HG03378 (cell line): ENCODE measurements around the gene ARHGEF10L.

Experiments
- ATAC-seq: cut with Tn5 transposase; IDR thresholded peaks from one replicate; pipeline ENCODE4 v1.9.1; 2021; ENCODE audit warnings: mild to moderate bottlenecking, moderate library complexity; ENCODE audit not compliant: unreplicated experiment

The ARHGEF10L gene

GRCh38 chr1:17549384-17549783 is 9.9 kb downstream of the ARHGEF10L start:
- no peak for ATAC-seq

DNA sequence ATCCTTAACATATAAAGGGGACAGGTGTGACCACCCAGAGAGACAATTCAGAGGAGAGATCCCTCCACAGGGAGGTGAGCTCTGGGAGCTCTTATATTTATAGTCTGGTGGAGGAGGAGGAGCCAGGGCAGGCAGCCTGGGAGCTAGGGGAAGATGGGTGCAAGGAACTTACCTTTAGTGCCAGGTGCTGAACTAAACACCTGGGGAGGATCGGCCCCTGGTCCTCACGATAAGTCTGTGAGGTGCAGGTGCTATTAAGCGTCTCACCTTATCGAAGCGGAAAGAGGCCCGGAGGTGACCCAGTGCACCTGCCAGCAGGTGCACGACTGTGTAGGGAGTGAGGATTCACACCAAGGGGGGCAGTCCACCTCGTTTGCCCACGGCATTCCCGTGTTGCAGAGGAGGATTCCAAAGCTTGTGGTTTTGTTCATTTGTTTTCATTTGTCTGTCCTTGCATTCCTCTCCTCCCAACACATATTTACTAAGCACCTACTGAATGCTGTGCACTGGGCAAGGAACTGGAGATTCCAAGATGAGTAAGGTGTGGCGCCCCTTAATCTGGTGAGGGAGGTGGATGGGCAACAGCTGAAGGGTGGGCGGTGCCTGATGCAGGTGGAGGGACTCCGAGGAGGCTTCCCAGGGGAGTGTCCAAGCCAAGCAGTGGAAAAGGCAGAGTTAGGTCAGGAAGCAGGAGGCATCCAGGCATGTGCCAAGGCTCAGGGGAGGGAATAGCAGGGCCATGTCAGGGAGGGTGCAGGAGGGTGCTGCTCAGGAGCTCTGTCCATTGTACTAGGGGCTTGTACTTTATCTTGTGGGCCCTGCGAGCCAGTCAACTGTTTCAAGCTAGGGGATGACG is 11.5 kb downstream of the ARHGEF10L start:
- no peak for ATAC-seq

DNA sequence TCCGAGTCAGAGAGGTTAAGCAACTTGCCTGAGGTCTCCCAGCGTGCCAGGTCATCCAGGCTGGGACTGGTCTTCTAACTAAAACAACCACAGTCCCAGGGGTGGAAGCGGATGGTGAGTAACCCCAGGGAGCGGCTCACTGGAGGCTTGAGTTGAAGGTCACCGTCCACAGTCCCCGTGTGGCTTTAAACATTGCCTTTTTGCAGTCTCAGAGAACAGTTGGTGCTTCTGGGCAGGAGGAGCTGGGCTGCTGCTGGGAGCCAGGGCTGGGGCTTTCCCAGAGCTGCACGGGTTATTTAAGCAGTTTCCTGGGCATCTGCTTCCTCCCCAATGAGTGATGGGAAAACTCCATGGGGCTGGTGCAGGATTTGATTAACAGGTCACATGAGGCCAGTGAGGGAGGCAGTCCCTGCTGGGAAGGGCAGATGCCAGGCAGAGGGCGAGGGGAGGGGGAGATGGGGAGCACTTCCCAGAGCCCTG is 12.3 kb downstream of the ARHGEF10L start:
- no peak for ATAC-seq

GRCh38 chr1:17553975-17554700 is 14.6 kb downstream of the ARHGEF10L start:
- ATAC-seq = no peak

GRCh38 chr1:17554954-17555353 is 15.5 kb downstream of the ARHGEF10L start:
- no peak for ATAC-seq

DNA sequence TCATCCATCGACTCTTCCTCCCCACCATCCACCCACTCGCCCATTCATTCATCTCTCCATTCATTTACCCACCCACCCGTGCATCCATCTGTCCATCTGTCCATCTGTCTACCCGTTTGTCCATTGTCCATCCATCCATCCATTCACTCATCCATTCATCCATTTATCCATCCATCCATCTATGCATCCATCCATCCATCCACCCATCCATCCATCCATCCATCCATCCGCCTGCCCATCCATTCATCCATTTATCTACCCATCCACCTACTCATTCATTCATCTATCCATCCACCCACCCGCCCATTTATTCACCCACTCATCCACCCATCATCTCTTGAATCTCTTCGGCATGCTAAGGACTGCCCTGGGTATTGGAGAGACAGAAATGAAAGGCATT is 18.5 kb downstream of the ARHGEF10L start:
- ATAC-seq = no peak

DNA sequence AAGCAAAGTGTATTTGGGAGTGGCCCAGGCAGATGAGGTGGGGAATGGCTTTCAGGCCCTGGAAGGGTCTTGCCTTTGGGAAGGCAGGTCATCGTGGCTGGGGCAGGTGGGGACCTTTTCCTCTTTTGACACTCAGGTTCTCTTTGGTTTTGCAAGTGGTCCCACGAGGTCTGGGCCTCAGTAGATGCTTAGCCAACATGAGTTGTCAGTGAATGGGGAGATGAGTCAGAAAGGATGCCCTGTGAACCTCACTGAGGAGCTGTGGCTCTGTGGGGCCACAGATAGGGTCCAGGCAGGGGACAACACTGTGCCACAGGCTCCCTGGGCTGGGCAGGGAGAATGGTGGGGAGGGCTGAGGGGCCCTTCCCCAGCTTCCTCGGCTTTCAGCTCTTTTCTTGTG is 19.0 kb downstream of the ARHGEF10L start:
- no peak for ATAC-seq

DNA sequence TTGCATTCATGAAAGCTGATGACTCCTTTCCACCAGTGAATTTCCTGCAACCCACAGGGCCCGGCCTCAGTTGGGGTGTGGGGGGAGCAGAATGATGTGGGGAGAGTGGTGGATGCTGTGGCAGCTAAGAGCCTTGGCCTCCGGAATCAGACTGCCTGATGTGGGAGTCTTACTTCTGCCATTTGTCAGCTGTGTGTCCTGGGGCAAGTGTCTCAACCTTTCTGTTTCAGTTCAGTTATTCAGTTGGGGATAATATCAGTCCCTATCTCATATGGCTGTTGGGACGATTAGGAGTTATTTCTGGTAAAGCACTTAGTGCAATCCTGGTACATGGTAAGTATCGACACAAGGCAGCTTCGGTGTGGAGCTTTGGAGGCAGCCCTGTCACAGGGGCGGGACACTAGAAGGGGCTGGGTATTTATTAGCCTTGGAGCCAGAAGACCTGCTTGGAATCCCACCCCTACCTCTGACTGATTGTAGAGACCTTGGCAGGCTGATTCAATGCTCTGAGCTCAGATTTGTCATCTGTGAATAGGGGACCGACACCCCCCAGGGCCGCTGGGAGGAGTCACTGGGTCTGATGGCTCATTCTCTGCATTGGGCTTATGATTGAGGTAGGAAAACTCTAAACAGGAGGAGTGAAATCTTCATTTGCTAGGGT is 19.6 kb downstream of the ARHGEF10L start:
- ATAC-seq = no peak

DNA sequence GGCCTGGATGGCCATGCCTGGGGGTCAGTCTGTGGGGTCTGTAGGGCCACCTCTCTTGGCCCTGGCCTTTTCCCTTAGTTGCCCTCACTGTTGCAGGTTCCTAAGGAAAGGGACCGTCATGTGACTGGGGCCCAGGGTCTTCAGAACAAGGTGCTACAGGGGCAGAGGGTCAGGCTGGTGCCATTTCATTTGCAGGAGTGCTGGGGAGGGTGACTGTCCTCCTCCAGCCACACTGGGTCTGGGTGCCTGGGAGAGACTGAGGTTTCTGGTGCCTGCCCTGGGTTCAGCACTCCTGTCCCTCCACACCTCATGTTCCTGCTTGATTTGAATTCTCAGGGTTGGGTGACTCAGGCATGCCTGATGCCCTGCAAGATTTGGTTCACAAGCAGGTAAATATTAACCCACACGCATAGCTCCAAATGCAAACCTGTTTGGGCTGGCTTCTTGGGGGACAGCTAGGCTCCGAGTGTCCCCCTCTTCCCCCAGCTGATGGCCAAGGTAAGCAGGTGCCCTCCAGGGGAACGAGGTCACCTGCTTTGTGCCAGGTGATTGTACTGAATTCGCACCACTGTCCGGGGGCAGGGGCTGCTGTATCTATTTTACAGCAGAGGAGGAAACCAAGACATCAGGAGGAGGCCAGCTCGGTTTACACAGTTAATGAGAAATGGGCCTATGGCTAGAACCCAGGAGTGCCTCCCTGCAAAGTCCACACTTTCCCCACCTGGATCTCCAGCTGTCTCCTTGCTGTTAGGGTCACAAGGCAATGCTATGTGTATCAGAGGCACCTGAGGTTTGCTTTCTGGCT is 20.3 kb downstream of the ARHGEF10L start:
- ATAC-seq = no peak

DNA sequence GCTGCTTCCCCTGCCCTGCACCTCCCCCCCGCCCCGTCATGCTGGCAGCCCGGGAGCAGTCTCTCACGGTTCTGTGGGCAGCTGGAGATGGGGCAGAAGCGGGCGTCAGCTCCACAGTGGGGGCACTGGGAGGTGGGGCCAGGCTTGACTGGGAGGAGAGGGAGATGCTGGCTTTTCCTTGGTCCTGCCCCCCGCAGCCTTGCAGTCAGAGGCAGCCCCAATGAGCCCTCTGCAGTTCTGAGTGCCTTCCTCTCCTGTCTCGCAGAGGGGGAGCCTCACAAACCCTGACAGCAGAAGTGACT is 21.7 kb downstream of the ARHGEF10L start:
- no peak for ATAC-seq

DNA sequence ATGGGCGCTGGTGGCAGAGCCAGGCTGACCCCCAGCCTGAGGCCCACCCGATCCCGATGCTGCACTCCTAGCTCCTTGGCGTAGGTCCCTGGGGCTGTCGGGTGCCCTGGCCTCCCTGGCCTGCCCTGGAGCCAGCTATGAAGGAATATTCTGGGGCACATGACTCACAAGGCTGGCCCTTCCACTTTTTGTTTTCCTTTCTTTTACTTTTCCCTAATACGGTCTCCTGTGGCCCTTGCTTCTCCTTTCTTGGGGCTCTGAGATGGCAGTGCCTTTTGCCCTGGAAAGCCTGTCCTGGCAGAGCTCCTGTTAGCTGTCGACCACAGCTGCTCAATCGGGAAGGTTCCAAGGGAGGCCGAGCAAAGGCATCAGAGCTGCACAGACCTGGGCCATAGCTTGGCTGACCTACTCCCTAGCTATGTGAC is 22.1 kb downstream of the ARHGEF10L start:
- ATAC-seq = no peak

GRCh38 chr1:17562375-17562774 is 22.9 kb downstream of the ARHGEF10L start:
- ATAC-seq = no peak

GRCh38 chr1:17563494-17564281 is 24.2 kb downstream of the ARHGEF10L start:
- ATAC-seq = no peak

GRCh38 chr1:17564458-17565393 is 25.2 kb downstream of the ARHGEF10L start:
- no peak for ATAC-seq

- no peak for ATAC-seq
These were observed 26.2 kb downstream of the ARHGEF10L start for GRCh38 chr1:17565461-17566252.

GRCh38 chr1:17566417-17566816 is 26.9 kb downstream of the ARHGEF10L start:
- ATAC-seq = no peak

- ATAC-seq = no peak
These were observed 27.4 kb downstream of the ARHGEF10L start for GRCh38 chr1:17566892-17567291.

DNA sequence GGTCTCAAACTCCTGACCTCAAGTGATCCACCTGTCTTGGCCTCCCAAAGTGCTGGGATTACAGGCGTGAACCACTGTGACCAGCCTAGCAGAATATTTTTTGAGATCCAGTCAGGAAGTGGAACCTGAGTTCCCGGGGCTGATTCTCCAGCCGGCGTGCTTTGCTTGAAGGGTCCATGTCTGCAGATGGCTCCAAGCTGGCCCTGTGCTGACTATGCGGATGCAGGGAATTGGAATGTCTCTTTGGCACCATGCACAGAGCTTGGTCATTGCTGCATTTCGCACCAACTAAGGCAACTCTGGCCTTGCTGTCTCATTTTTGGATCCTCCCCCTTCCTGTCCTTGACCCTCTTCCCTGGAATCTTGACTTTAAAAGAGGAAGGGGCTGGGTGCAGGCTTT is 28.1 kb downstream of the ARHGEF10L start:
- no peak for ATAC-seq
